Measurements from ENCODE around the gene AHNAK. TPM values are rescaled to one million over a fixed set of nuclear protein-coding genes. Genes with fewer than 3 reads are reported as not detected.

AHNAK gene
- total RNA-seq, 1 experiment from 2014 or later: 73.0 TPM

DNA sequence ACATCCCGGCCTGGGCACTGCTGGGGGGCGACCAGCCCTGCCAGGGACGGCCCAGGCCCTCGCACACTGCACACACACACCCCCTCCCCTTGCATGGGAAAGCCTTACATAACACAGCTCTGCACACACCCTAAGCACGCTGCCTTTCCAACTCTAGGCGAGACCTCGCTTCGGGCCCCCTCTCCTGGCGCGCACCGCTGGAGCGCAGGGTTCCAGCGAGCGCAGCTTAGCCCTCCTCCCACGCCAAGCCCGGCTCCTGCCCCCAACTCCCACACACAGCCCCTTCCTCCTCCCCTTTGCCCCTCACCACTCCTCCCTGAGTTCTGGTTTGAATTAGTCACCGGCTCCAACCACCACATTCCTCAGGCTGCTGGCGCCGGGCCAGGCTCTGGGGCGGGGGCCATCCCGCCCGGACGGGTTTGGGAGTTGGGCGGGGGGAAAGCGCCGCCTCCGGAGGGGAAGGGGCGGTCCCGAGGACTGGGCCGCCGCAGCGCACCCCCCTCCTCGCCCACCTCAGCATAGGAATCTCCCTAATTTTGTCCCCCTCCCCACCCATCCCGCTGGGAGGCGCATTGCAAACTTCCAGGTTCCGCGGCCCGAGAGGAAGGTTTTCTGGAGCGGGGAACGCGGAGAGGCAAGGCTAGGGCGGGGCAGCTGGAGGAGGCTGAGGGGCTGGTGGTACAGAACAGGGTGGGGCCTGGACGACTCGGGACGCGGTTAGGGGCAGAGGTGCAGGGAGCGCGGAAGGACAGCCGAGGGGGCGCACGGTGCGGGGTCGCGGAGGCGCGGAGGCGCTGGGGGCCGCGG lies 966 bp downstream of the AHNAK start:
- Histone ChIP-seq H3K4me3 (ENCODE audit: low read depth, low read length, poor library complexity, severe bottlenecking) (peak overlapping the region; percentile 66), H3K4me1 (ENCODE audit: insufficient read depth, low read length, poor library complexity, severe bottlenecking) (peaks cover 49% of the 10 kb centered on the region), H3K9me3 (ENCODE audit: low read depth, low read length, poor library complexity, severe bottlenecking) (no peaks in the 10 kb centered on the region), H3K27me3 (replicated peaks; ENCODE audit: insufficient read depth, low read depth, low read length, poor library complexity) (no peaks in the 10 kb centered on the region), H3K36me3 (ENCODE audit: insufficient read depth, low read length, poor library complexity, severe bottlenecking) (no peaks in the 10 kb centered on the region), H3K27ac (ENCODE audit: low read depth, low read length, poor library complexity, severe bottlenecking) (peak overlapping the region; percentile 81)
- intact Hi-C loops (cut with micrococcal nuclease; ENCODE audit: unreplicated experiment): loop anchor here (5.0 to 10.0 kb wide), 2 partner anchors 48 to 151 kb away; no protein-coding TSS in a partner anchor
- no TSS peak for BruUV-seq (replicated peaks)
- ChIA-PET POLR2A (ENCODE audit: low non-redundant PET) (interaction anchor here (0.6 kb wide), 1 partner anchor 295 kb away, joined by 3 read pairs; no protein-coding TSS in a partner anchor), CTCF (interaction anchor here (0.5 to 5.0 kb wide), 5 partner anchors 14 to 154 kb away, joined by 5 to 71 read pairs (median 10); partner anchors contain the start of gene GANAB)
- peak; percentile 97 for DNase-seq (ENCODE audit: low spot score)
- TF ChIP-seq, protein P1, sequence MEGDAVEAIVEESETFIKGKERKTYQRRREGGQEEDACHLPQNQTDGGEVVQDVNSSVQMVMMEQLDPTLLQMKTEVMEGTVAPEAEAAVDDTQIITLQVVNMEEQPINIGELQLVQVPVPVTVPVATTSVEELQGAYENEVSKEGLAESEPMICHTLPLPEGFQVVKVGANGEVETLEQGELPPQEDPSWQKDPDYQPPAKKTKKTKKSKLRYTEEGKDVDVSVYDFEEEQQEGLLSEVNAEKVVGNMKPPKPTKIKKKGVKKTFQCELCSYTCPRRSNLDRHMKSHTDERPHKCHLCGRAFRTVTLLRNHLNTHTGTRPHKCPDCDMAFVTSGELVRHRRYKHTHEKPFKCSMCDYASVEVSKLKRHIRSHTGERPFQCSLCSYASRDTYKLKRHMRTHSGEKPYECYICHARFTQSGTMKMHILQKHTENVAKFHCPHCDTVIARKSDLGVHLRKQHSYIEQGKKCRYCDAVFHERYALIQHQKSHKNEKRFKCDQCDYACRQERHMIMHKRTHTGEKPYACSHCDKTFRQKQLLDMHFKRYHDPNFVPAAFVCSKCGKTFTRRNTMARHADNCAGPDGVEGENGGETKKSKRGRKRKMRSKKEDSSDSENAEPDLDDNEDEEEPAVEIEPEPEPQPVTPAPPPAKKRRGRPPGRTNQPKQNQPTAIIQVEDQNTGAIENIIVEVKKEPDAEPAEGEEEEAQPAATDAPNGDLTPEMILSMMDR (conservative IDR thresholded peaks at IDR 0.05; ENCODE audit: low read depth, low read length): no peak; the same call in 1 of the 2 replicates
- TF ChIP-seq EZH2 (IDR thresholded peaks at IDR 0.05; ENCODE audit: borderline replicate concordance, low read depth, low read length, poor library complexity, severe bottlenecking): no peak

GRCh38 chr11:62544581-62545436 lies 1.8 kb downstream of the AHNAK start:
- POLR2A ChIA-PET (ENCODE audit: low non-redundant PET): interaction anchor here (0.6 kb wide), 1 partner anchor 296 kb away, joined by 3 read pairs; no protein-coding TSS in a partner anchor
- intact Hi-C loops (cut with micrococcal nuclease; ENCODE audit: unreplicated experiment): loop anchor here (5.0 to 10.0 kb wide), 2 partner anchors 48 to 150 kb away; no protein-coding TSS in a partner anchor
- Histone ChIP-seq H3K4me3 (ENCODE audit: low read depth, low read length, poor library complexity, severe bottlenecking) (peak overlapping the region; percentile 66), H3K36me3 (ENCODE audit: insufficient read depth, low read length, poor library complexity, severe bottlenecking) (no peaks in the 10 kb centered on the region), H3K4me1 (ENCODE audit: insufficient read depth, low read length, poor library complexity, severe bottlenecking) (peaks cover 54% of the 10 kb centered on the region), H3K27ac (ENCODE audit: low read depth, low read length, poor library complexity, severe bottlenecking) (peak overlapping the region; percentile 81), H3K27me3 (replicated peaks; ENCODE audit: insufficient read depth, low read depth, low read length, poor library complexity) (no peaks in the 10 kb centered on the region), H3K9me3 (ENCODE audit: low read depth, low read length, poor library complexity, severe bottlenecking) (no peaks in the 10 kb centered on the region)
- CTCF ChIA-PET: interaction anchor here (0.5 to 5.0 kb wide), 6 partner anchors 15 to 155 kb away, joined by 5 to 71 read pairs (median 10); partner anchors contain the start of genes GANAB and SCGB1A1
- peak; percentile 50 for DNase-seq (ENCODE audit: low spot score)
- TF ChIP-seq, protein P1 (conservative IDR thresholded peaks at IDR 0.05; ENCODE audit: low read depth, low read length): no peak
- no peak for TF ChIP-seq EZH2 (IDR thresholded peaks at IDR 0.05; ENCODE audit: borderline replicate concordance, low read depth, low read length, poor library complexity, severe bottlenecking)
- no TSS peak for BruUV-seq (replicated peaks)

Data from A673 (cell line).